HFFc6 (cell line): ENCODE data around the gene ZNF808. TPM values are rescaled to one million over a fixed set of nuclear protein-coding genes. Genes with fewer than 3 reads are reported as not detected.
A peak's percentile ranks its signal among the peaks of the same experiment; 100 is the strongest.

Experiments
- DNase-seq: peaks from one replicate; pipeline ENCODE4 v3.0.0-alpha.2; 2018
- H3K27ac Mint-ChIP-seq: 2 replicates; pipeline ENCODE4 v1.8.0; 2020; ENCODE audit warnings: mild to moderate bottlenecking, mixed read lengths
- H3K27me3 Mint-ChIP-seq: 2 replicates; pipeline ENCODE4 v1.8.0; 2021; ENCODE audit warnings: mild to moderate bottlenecking, moderate library complexity, mixed read lengths; ENCODE audit not compliant: insufficient read depth
- H3K36me3 Mint-ChIP-seq: 2 replicates; pipeline ENCODE4 v1.8.0; 2021; ENCODE audit warnings: low read depth, mixed read lengths
- H3K4me1 Mint-ChIP-seq: 2 replicates; pipeline ENCODE4 v1.8.0; 2020; ENCODE audit warnings: low read depth, mixed read lengths
- H3K4me3 Mint-ChIP-seq: 2 replicates; pipeline ENCODE4 v1.8.0; 2020; ENCODE audit warnings: mild to moderate bottlenecking, moderate library complexity, mixed read lengths
- H3K9me3 Mint-ChIP-seq: 2 replicates; pipeline ENCODE4 v1.8.0; 2020; ENCODE audit warnings: mild to moderate bottlenecking, mixed read lengths
- CTCF ChIP-seq: fragments of 200-600 bp; sonication (generic); IDR thresholded peaks from 2 replicates; pipeline ENCODE4 v1.5.0; 2021; ENCODE audit warnings: antibody characterized with exemption, mild to moderate bottlenecking
- total RNA-seq, 6 experiments: library from RNA; stranded (reverse); fragmentation: NEBNext Ultra II Directional; extraction: Animal tissue kit (Norgen Biotek cat#: 25700); gene quantifications; 2 replicates in 1 of 6; 3 replicates in 5 of 6; pipeline ENCODE4 v1.2.3, GENCODE V29; 2021

ZNF808 gene
- total RNA-seq, 6 experiments from 2014 or later = 14.7 to 17.6 (median 15.8) TPM

GRCh38 chr19:52520013-52520412 lies 7.5 kb upstream of the ZNF808 start:
- H3K9me3 Mint-ChIP-seq = peaks cover 70% of the 10 kb centered on the region
- no peak overlapping the region; the same call in 1 of the 2 replicates for H3K4me3 Mint-ChIP-seq
- peaks cover 6% of the 10 kb centered on the region; the same call in 1 of the 2 replicates for H3K4me1 Mint-ChIP-seq
- H3K27me3 Mint-ChIP-seq = no peaks in the 10 kb centered on the region; the same call in 1 of the 2 replicates
- no peak overlapping the region for H3K27ac Mint-ChIP-seq
- no peak for DNase-seq
- peaks cover 25% of the 10 kb centered on the region for H3K36me3 Mint-ChIP-seq
- TF ChIP-seq CTCF = no peak

DNA sequence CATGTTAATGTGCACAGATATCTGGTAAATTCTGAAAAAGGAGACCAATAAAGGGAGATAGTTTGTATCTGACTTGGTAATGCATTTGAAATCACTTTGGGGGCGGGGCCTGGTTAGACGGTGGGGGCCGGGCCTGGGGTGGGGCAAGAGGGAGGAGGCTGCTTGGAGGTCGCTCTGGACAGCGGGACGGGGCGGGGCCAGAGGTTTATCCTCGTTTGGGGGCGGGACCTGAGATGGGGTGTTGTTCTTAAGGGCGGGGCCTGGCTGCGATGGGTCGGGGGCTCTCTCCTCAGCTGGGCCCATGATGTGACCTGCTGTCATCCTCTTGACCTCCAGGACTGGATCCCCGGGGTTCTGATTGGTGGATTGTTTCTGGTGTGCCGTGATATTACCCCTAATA lies 4.9 kb upstream of the ZNF808 start:
- no peak overlapping the region for H3K27ac Mint-ChIP-seq
- peaks cover 12% of the 10 kb centered on the region for H3K36me3 Mint-ChIP-seq
- no peak for DNase-seq
- peaks cover 49% of the 10 kb centered on the region for H3K9me3 Mint-ChIP-seq
- H3K4me1 Mint-ChIP-seq = peaks cover 6% of the 10 kb centered on the region; the same call in 1 of the 2 replicates
- no peak overlapping the region for H3K4me3 Mint-ChIP-seq
- no peak for TF ChIP-seq CTCF
- H3K27me3 Mint-ChIP-seq = no peaks in the 10 kb centered on the region; the same call in 1 of the 2 replicates

GRCh38 chr19:52524086-52524485 lies 3.4 kb upstream of the ZNF808 start:
- peaks cover 40% of the 10 kb centered on the region for H3K9me3 Mint-ChIP-seq
- no peak overlapping the region for H3K27ac Mint-ChIP-seq
- H3K36me3 Mint-ChIP-seq = peaks cover 21% of the 10 kb centered on the region
- no peak overlapping the region for H3K4me3 Mint-ChIP-seq
- no peak for DNase-seq
- TF ChIP-seq CTCF = no peak
- H3K27me3 Mint-ChIP-seq = no peaks in the 10 kb centered on the region
- H3K4me1 Mint-ChIP-seq = peaks cover 16% of the 10 kb centered on the region

DNA sequence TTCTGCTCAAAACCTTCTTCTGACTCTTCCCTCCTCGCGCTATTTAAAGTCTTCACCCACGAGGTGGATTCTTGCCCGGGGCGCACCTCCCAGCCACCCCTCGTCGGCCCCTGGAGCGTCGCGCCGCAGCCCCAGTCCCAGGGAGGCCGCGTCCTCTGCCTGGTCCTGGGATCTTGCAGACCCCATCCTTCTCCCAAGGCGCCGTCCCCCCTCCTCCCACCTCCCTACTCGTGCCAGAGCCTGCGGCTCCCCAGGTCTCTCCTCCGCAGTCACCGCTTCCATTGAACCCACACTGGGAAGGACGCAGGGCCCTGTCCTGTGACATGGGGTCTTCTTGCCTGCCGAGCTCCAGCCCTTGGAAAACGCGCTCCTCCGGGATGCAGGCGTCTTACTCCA lies 486 bp downstream of the ZNF808 start:
- TF ChIP-seq CTCF = no peak
- no peak for DNase-seq
- Mint-ChIP-seq H3K4me3 (peak overlapping the region; percentile 98), H3K4me1 (peaks cover 17% of the 10 kb centered on the region), H3K27ac (peak overlapping the region; percentile 99), H3K9me3 (peaks cover 17% of the 10 kb centered on the region), H3K36me3 (peaks cover 27% of the 10 kb centered on the region), H3K27me3 (no peaks in the 10 kb centered on the region)

- peaks cover 2% of the 10 kb centered on the region; the same call in 1 of the 2 replicates for H3K27me3 Mint-ChIP-seq
- H3K27ac Mint-ChIP-seq = no peak overlapping the region
- peaks cover 32% of the 10 kb centered on the region for H3K4me1 Mint-ChIP-seq
- TF ChIP-seq CTCF = no peak
- H3K4me3 Mint-ChIP-seq = no peak overlapping the region
- no peak for DNase-seq
- H3K36me3 Mint-ChIP-seq = peaks cover 54% of the 10 kb centered on the region
- no peaks in the 10 kb centered on the region; the same call in 1 of the 2 replicates for H3K9me3 Mint-ChIP-seq
Observed at GRCh38 chr19:52532480-52532879, 5.0 kb downstream of the ZNF808 start.
